ENCODE results near the gene PINK1.
"Not testable (repeated sequence)": the region's sequence is repeated elsewhere in the genome, so short reads cannot be mapped to it uniquely, and the experiment has no call there.

The PINK1 gene

DNA sequence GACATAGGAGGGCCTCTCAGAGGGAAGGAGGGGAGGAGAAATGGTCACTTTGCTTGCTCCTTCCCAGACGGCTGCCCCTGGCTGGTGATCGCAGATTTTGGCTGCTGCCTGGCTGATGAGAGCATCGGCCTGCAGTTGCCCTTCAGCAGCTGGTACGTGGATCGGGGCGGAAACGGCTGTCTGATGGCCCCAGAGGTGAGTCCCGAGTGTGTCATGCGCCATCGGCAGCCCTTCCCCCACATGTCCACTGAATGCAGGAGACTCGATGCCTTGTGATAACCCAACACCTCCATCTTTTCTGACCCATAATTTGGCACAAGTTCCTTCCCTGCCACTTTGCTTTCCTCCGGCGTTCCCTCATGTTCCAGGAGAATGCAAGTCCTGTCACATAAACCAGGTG is 15.2 kb downstream of the PINK1 start:
- no peak for FAIRE-seq

DNA sequence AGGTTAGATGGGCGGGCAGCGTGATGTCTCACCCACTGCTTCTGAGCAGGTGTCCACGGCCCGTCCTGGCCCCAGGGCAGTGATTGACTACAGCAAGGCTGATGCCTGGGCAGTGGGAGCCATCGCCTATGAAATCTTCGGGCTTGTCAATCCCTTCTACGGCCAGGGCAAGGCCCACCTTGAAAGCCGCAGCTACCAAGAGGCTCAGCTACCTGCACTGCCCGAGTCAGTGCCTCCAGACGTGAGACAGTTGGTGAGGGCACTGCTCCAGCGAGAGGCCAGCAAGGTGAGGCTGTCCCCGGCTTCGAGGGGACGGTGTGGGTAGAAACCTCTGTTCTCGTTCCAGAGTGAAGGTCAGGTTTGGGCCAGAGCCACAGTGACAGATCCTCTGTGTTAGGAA is 15.7 kb downstream of the PINK1 start:
- FAIRE-seq: no peak

DNA sequence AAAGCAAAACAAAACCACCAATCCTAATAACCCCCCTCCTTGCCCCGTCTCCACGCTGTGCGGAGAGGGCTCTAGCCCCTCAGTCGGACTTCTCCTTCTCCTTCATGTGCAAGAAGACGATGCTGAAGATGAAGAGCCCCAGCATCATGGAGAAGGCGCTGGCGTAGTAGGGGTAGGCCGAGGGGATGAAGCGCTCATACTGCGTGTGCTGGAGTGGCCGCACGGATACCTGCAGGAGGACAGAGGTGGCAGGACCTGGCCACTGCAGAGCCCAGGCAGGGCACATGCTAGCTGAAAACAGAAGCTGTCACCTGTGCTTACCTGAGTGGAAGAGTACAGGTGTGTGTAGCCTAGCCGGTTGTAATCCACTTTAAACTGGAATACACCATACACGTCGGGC is 19.0 kb downstream of the PINK1 start:
- no peak for FAIRE-seq

DNA sequence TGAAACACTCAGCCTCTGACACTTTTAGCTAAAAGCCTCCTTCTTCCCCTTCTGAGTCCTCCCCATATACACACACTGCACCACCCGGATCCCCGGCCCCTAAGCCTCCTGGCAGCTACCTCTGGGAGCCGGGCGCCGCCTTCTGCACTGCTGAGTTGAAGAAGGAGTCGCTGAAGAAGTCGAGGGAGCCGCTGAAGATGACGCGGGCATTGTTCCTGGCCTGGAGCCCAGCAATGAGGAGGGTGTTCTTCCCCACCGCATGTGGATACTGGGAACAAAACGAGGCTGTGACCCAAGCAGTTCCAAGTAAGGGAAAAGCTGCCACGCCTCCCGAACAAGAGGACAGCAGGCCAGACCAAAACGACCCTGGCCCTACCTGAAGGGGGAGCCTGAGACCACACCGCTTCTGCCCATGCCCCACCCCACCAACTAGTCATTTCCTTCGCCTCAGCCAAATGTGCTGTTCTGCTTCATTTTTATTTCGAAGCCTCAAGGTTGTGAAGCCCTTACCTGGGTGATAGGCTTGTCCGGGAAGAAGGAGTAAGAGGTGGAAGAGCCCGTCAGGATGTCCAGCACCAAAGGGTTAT is 20.9 kb downstream of the PINK1 start:
- FAIRE-seq: no peak

DNA sequence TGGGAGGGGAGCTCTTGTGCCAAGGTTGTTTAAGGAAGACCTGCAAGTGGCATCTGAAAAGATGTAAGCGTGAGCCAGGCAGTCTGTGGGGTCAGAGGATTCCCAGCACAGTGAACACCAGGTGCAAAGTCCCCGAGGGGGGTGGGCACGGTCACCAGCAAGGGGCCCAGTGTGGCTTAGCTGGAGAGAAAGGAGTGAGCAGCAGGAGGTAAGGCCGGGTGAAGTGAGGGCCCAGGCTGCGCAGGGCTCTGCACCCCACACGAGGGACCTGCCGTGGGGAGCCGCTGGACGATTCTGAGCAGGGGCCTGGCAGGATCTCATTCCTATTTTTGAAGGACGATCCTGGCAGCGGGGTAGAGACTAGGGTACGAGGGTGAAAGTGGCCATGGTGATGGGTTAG is 23.8 kb downstream of the PINK1 start:
- FAIRE-seq: no peak

DNA sequence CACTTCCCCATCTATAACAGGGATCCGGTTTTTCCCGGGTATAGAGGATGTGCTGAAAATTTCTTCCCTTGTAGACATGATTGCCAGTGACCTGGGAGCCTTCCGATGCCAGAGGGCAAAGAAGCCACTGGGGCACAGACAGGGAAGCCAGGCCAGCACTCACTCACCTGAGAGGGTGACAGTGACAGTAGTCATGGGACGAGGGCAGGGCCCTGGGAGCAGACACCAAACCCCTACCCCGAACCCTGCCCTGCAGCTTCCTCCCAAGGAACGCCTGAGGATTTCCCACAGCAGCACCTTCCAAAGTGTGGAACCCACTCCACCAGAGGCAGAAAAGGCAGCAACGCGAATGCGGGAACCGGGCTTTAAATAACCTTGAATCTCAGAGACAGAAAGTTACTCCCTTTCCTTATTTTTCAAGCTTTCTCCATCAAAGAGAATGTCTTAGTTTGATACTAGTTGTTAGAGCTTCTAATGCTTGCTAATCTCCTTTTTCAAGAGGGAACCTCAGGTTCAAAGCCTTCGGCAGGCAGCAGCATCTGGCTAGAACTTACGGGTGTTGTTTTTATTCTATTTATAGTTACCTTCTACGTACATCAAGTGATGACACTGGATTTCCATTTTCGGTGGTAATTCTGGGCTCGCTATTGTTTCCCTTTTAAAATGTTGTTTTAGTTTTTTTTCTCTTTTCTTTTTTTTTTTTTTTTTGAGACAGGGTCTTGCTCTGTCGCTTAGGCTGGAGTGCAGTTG is 25.1 kb downstream of the PINK1 start:
- no peak for FAIRE-seq

DNA sequence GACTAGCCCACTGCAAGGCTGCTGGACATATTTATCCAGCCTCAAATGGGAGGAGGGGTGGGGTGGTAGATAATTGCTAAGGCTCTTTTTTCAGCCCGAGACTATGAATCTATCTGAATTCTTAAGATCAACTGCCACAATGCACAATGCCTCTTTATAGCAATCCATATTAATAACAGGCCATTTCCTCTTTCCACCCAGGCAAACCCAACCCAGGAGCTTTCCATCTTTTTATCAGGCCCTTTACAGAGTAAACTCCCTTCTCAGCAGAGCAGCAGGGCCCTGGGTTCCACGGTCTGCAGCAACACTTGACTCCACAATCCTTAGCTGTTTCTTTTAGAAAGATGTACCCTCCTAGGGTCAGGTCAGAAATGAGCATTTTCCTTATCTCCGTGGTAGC is 27.1 kb downstream of the PINK1 start:
- no peak for FAIRE-seq

DNA sequence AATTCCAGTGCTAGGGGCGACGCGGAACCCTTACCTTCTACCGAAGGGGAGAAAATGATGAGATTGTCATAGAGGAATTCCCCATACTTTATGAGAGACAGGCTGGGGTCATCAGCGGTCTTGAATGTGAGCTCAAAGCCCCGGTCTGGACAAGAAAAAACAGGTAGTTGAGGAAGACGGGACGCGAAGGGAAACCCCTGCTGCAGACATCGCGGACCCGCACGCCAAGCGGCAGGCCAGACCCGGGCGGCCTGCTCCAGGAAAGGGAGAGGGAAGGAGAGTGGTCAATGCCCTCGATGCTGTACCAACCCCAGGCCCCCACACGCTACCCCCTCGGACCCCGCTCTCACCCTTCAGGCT is 27.6 kb downstream of the PINK1 start:
- FAIRE-seq: no peak

DNA sequence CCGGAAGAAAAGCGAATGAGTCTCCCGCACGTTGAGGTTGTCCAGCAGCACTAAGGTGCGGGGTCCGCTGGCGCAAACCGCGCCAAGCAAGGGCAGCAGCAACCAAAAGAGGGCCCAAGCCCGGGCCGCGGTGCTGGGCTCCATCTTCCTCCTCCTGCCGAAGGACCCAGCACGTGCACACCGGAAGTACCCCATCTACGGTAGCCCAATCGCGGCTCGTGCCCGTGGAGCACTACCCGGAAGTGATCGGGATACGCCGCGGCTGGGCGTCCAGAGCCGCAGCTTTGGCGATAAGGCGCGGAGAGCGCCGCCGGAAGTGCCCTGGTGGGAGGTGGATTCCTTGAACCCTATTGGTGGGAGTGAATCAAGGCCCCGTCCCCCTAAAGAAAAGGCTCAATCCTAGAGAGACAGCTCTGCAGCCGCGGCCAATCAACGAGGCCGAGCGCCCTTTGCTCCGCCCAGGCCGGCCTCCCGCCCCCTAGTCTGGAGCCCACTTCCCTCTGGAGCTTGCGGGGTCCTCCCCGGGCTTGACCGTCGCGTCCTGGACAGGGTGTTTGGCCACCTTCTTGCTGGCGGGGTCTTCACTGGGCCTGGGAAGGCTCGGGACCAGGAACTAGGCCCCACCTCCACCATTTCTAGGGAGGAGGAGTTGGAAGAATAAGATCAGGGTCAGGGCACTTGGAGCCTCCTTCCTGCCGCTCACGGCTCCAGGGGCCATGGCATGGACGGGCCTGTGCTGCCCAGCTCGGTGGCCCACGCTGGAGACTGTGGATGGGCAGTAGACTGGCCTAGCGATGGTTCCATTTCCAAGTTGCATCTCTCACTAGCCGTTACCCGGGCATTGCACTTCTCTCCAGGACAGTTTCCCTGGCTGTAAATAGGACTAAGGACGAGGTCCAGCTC is 28.2 kb downstream of the PINK1 start, which contains the start of gene DDOST:
Gene DDOST (minus strand): TSS at position 163 of the 903 bp plus-strand sequence. CDS start 19 bp downstream, at position 144.
- peak; percentile 99 for FAIRE-seq

DNA sequence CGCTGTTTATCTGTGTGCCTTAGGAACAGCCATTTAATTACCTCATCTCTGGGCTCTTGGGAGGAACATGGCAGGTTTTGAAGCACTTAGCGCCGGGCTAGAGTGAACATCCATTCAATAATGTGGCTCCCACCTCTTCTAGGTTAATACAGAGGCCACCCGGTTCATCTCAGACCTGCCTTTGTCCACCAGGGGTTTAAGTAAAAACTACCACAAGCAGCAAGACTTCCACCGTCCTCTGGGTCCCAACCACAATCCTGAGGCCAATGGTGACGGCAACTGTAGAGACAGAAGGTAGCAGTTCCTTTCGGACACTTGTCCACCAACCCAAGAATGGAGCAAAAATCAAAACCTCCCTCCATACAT is 28.8 kb downstream of the PINK1 start:
- FAIRE-seq: no peak

DNA sequence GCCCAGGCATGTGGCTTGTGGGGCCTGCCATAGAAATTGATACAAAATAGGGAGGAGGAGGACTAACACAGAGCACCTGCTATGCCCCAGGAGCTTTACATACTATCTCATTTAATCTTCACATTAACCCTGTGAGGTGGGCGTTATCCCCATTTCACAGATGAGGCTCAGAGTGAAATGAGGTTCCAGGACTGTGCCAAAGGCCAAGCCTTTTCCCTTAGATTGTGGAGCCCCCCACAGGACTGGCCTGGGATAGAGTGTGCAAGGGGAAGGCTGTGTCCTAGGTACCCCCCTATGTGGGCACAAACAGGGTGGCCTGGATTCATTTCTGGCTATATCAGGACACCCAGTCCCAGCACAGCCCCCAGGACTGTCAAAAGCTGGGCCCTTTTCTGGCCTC is 30.1 kb downstream of the PINK1 start:
- FAIRE-seq: no peak

DNA sequence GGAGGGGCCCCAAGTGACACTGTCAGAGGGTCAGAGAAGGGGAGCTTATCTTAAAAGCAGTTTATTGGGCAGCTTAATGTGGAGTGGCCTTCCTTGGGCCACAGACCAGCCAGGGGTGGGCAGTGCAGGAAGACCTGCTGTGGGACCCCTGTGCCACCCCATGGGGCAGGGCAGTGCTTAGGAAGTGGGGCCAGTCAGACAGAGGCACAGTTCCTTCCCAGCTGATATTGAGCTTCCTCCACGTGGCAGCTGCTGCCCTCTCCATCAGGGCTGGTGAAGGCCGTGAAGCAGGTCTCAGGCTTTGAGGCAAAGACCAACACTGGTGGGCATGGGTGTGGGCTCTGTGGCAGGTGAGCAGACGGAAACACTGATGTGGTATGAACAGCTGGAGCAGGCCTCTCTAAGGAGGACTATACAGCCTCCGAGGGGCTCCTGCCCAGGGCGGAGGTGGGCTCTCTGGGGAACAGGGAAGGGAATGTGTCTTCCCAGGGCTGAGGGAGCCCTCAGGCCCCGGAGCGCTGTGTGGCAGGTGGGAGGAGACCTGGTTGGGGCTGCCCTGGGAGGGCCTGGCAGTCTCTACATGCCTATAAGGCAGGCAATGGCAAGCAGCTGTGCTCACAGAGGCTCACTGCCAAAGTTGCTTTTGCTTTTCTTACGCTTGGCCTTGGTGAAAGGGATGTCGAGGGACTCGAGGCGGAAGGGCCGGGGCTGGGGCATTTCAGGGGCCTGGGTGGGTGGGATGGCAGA is 30.9 kb downstream of the PINK1 start:
- FAIRE-seq: no peak

DNA sequence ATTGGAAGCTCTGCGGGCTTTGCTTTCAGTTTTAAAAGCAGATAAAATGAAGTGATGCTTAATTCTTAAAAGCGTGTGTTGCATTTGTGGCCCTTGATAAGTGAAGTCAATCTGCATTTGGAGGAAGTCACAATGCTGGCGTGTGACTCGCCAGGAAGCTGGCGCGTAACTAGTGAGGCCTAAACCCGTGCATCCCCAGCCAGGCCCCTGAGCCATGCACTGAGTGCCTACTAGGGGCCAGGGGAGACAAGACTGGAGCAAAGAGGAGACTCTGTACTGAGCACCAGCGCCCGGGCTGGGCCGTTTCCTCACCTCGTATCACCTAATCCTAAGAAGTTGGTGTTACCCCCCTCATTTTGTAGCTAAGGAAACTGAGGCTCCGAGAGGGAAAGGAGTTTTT is 32.5 kb downstream of the PINK1 start:
- no peak for FAIRE-seq

DNA sequence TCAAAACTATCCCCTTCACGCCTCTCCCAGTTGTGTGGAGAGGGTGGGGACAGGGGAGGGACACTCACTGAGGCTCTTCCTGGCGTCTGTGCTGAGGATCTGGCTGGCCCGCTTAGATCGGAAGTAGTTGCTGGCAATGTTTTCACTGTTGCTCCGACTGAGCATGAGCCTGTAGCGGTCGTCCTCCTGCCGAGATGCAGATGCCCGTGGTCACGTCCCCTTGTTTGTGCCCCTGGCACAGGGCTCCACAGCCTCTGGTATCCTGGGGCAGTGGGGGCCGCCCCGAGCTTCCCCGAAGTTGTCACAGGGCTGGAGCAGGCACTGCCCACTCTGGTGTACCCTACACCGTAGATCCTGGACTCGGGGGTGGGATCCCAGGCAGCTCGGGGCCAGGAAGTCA is 32.9 kb downstream of the PINK1 start:
- FAIRE-seq: no peak

DNA sequence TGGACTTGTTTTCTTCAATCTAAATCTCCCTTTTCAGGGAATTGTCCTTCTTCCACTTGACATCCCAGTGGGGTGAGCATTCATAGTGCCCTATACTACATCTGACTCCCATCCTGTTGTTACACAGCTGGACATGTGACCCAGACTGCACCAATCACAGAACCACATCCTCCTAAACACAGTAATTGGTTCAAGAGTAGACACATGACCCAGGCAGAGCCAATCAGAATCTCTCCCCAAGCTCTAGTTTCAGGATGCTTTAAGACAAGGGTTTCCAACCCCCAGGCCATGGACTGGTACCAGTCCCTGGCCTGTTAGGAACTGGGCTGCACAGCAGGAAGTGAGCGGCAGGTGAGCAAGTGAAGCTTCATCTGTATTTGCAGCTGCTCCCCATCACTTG is 33.5 kb downstream of the PINK1 start:
- FAIRE-seq: no peak

DNA sequence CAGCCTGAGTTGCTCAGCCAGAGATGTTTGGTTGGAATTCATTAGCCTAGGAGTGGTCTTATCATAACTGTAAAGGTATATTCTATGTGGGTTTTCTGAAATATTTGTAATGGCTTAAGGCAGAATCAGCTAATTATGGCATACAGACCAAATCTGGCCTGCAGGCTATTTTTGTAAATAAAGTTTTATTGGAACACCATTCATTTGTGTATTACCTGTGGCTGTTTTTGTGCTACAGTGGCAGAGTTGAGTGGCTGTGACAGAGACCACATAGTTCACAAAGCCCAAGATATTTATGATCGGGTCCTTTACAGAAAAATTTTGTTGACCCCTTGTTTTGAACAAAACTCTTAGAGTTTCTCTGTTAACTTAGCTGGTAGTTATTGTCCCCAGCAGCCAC is 35.3 kb downstream of the PINK1 start:
- no peak for FAIRE-seq

DNA sequence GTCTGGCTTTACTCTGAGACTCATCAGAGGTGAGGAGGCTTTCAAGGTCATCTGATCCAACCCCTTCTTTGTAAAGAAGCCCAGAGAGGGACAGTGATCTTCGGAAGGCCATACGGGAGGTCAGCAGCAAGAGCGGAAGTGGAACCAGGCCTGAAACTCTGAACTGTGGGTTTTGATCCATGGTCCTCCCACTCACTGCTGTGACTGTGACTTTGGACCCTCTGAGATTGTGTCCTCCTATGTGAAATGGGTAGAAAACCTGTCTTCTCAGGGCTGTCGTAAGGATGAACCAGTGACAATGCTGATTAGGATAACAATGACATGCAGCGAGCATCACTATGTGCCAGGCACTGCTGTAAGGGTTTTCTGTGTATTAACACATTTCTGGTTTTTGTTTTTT is 37.7 kb downstream of the PINK1 start:
- no peak for FAIRE-seq

DNA sequence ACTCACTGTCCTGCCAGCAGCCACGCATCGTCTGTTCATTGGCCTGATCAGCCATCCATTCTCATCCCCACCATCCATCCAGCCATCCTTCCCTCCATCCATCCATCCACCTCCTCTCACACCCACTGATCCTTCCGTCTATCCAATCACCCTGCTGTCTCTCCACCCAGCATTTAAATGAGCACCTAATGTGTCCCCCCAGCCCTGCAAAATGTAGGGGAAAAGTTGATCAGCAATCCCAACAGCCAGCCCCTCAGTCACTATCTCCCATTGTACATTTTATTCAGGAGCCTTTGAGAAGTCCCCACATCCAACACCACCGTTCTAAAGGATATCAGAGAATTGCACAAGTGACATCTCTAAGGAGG is 39.0 kb downstream of the PINK1 start:
- FAIRE-seq: no peak

DNA sequence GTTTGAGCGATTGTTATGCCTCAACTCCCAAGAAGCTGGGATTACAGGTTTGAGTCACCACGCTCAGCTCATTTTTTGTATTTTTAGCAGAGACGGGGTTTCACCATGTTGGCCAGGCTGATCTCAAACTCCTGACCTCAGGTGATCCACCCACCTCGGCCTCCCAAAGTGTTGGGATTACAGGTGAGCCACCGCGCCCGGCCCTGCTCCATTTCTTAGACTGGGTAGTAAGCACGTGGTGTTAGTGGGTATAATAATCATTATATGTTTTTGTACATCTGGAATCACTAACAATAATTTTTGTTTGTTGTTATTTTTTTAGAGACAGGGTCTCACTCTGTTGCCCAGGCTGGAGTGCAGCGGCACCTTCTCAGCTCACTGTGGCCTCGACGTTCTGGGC is 40.4 kb downstream of the PINK1 start:
- not testable (repeated sequence) for FAIRE-seq

DNA sequence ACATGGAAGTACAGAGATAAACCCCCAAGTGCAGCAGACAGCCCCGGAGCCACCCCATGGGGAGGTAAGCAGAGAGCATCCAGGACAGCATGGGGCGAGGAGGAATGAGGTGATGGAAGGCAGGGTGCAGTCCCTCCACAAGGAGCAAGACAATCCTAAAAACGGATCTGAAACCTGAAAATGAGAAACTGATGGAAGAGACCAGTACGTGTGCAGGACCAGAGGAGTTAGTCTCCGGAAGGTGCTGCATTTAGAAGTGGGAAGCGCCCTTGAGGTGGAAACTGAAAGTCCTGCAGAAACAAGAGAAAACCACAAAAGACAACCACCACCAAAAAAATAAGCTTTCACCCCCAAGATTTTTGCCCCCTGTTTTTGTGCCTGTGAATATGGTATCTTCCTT is 45.3 kb downstream of the PINK1 start:
- no peak for FAIRE-seq

DNA sequence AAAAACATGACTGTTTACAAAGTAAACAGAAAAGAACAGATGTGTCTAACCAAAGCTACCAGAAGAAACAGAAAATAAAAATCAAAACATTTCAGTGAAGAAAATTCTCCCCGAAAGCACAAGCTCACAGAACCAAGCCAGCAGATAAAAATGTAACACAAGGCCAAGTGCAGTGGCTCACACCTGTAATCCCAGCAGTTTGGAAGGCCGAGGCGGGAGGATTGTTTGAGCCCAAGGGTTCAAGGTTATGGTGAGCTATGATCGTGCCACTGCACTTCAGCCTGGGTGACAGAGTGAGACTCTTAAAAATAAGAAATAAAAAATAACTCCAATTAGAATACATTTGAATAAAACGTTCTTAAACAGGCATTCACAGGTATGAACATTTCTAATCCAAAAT is 47.0 kb downstream of the PINK1 start:
- FAIRE-seq: no peak

DNA sequence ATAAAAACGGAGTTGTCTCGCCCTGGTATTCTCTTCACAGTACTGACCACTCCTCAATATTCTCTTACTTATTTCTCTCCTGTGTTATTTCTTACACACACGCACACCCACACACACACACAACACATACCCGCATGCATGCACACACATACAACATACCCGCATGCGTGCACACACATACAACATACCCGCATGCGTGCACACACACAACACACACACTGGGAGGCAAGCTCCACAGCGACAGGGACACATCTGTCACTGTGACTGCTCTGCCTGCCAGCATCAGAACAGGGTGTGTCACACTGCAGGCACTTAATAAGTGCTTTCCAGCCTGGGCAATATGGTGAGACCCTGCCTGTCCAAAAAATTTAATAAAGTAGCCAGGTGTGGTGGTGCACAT is 48.7 kb downstream of the PINK1 start:
- no peak for FAIRE-seq

DNA sequence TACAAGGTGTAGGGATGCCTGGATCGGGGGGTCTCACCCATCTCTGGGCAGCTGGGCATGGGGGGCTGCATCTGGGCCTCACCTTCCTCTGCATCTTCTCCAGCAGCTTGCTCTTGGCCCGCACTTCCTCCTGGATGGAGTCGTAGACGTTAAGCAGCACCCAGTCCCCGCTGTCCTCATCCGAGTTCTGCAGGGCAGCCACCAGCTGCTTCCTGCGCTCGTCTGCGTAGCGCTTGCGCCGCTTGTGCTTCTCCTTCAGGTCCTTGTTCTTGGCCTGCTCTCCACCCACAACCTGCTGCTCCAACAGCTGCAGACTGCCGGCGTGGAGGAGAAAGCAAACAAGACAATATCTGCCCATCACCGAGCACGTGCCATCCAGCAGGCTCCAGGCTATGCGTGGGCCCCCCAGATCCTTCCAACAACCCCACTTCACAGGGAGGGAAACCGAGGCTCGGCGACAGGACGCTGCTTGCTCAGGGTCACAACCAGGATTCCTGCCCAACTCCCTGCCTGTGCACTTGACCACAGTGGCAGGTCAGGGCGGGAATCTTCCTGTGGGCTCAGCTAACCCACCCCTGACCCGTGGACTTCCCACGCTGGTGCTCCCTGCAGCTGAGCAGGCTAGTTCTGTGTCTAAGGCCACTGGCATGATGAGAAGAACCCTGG is 49.4 kb downstream of the PINK1 start:
- no peak for FAIRE-seq
